Psoas muscle (tissue), 8 donors: ENCODE data around the gene MSH2. TPM values are rescaled to one million over a fixed set of nuclear protein-coding genes. Genes with fewer than 3 reads are reported as not detected.

Source experiments
- ATAC-seq, 4 donors: fragments of 200-7000 bp; cut with Tn5 transposase; one replicate each; pipeline ENCODE4 v1.9.1; 2020; ENCODE audit warnings: moderate library complexity in 3 of 4, mild to moderate bottlenecking in 2 of 4
- DNase-seq, 2 donors: peaks; one replicate each; pipeline ENCODE4 v3.0.0-alpha.2; 2020
- H3K27ac ChIP-seq: fragments of 200-600 bp; one replicate; pipeline ENCODE4 v1.8.0; 2022
- H3K27me3 ChIP-seq, 3 donors: fragments of 200-600 bp in 1 of 3; one replicate each; pipeline versions ENCODE4 v1.6.1 to v1.8.0; 2013 to 2022; ENCODE audit warnings: low read length in 2 of 3, mild to moderate bottlenecking in 2 of 3, moderate library complexity in 1 of 3; ENCODE audit not compliant: insufficient read depth in 3 of 3
- H3K36me3 ChIP-seq, 2 donors: fragments of 200-600 bp in 1 of 2; one replicate each; pipeline versions ENCODE4 v1.6.1 to v1.8.0; 2013 to 2022; ENCODE audit warnings: low read depth in 1 of 2, mild to moderate bottlenecking in 1 of 2, moderate library complexity in 1 of 2; ENCODE audit not compliant: insufficient read depth in 1 of 2
- H3K4me1 ChIP-seq: fragments of 200-600 bp; one replicate; pipeline ENCODE4 v1.8.0; 2022
- H3K4me3 ChIP-seq: fragments of 200-600 bp; one replicate; pipeline ENCODE4 v1.8.0; 2022; ENCODE audit warnings: mild to moderate bottlenecking
- H3K9me3 ChIP-seq: fragments of 200-600 bp; one replicate; pipeline ENCODE4 v1.8.0; 2022
- WGBS, 3 donors: extraction: QIAGEN DNeasy Blood & Tissue Kit; methylation state at CpG; one replicate each; pipeline versions ENCODE4 v1.1.6 to v1.1.7; 2013; 5-methylcytosine and 5-hydroxymethylcytosine counted together
- intact Hi-C, 2 donors: fragments of 100-400 bp; cut with DNase I; formaldehyde crosslinking; loops; one replicate each; pipeline versions ENCODE4 v1.11.0 to v1.14.2; 2022
- polyA plus RNA-seq, 3 donors: library from polyadenylated mRNA; stranded (reverse); fragments of 200-250 nt; gene quantifications; one replicate each; pipeline ENCODE4 v1.2.3, GENCODE V29; 2013
- total RNA-seq, 4 donors: library from RNA; stranded (reverse); fragmentation: NEBNext Ultra II Directional in 2 of 4; extraction: Animal tissue kit (Norgen Biotek cat#: 25700) in 2 of 4; gene quantifications; one replicate each; pipeline versions ENCODE4 v1.2.1 to v1.2.4, GENCODE V29; 2021 to 2023
- TF ChIP-seq, protein P1 (sequence below): fragments of 200-600 bp; IDR thresholded peaks from one replicate; pipeline ENCODE4 v1.8.0; 2022; ENCODE audit warnings: antibody characterized with exemption
- donor health status: healthy with polysubstance abuse.
- donor health status: DM: no; HTN: no; CAD: no; lungs with moderate emphysema.
- donor health status: Bipolar disorder and iron deficiency.
- donor health status: healthy.
- donor health status: DM: yes; HTN: yes; CAD: no.
- donor health status: DM: no; HTN: no; CAD: no.
- donor health status: DM: no; HTN: no; CAD: no.
- donor health status: DM: yes; HTN: yes; CAD: no.

The MSH2 gene
- total and polyA plus RNA-seq, 7 donors: 3.2 to 10.8 (median 7.6) TPM

DNA sequence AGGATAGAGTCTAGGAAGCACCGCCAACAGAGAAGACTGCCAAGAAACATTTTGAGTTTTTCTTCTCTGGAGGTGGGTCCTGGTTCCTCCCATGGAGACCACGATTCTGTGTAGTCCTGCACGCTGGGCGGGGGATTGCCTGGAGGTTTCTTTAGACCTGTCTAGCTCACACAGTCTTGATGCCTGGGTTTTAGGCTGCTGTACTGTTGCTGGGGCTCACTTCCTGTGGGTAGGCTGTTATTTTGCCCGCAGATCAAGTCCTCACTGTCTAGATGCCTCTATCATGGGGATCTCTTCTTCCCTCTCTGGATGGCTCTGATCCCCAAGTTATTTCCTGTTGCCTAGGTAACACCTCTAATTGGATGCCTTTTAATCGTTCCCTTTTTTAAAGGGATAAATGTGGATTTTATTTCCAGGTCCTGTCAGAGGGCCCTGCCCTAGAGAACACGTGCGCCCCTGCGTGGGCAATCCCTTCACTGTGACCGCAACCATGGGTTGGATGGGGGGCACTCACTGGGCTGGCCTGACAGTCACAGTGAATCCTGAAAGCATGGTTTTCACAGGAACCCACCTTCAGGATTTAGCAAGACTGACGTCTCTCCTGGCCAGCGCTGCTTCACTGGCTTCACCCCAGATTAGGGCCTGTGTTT, 115.7 kb downstream of the MSH2 start:
- DNase-seq (no peak), ATAC-seq (no peak)
- Histone ChIP-seq H3K4me3 (no peak overlapping the region), H3K9me3 (no peaks in the 10 kb centered on the region), H3K36me3 (no peaks in the 10 kb centered on the region), H3K27me3 (peaks cover 0 to 11% (median 2%) of the 10 kb centered on the region in 3 donors), H3K27ac (no peak overlapping the region), H3K4me1 (peaks cover 4% of the 10 kb centered on the region)
- intact Hi-C loops: no loop called here
- TF ChIP-seq, protein P1, sequence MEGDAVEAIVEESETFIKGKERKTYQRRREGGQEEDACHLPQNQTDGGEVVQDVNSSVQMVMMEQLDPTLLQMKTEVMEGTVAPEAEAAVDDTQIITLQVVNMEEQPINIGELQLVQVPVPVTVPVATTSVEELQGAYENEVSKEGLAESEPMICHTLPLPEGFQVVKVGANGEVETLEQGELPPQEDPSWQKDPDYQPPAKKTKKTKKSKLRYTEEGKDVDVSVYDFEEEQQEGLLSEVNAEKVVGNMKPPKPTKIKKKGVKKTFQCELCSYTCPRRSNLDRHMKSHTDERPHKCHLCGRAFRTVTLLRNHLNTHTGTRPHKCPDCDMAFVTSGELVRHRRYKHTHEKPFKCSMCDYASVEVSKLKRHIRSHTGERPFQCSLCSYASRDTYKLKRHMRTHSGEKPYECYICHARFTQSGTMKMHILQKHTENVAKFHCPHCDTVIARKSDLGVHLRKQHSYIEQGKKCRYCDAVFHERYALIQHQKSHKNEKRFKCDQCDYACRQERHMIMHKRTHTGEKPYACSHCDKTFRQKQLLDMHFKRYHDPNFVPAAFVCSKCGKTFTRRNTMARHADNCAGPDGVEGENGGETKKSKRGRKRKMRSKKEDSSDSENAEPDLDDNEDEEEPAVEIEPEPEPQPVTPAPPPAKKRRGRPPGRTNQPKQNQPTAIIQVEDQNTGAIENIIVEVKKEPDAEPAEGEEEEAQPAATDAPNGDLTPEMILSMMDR: no peak
- 90 to 91% (median 90%) methylated on average over 12 of the region's 12 CpGs for WGBS, 3 donors

- Histone ChIP-seq H3K27me3 (peaks cover 0 to 11% (median 2%) of the 10 kb centered on the region in 3 donors), H3K27ac (no peak overlapping the region), H3K4me3 (no peak overlapping the region), H3K4me1 (peaks cover 4% of the 10 kb centered on the region), H3K36me3 (no peaks in the 10 kb centered on the region), H3K9me3 (no peaks in the 10 kb centered on the region)
- intact Hi-C loops: no loop called here
- 94 to 96% (median 95%) methylated on average over 9 of the region's 9 CpGs for WGBS, 3 donors
- TF ChIP-seq, protein P1: no peak
- ATAC-seq (no peak), DNase-seq (no peak)
Observed at GRCh38 chr2:47519147-47519537, 116.2 kb downstream of the MSH2 start.

GRCh38 chr2:47519604-47520301, 116.8 kb downstream of the MSH2 start:
- Histone ChIP-seq H3K9me3 (no peaks in the 10 kb centered on the region), H3K36me3 (no peaks in the 10 kb centered on the region), H3K27ac (no peak overlapping the region), H3K27me3 (peaks cover 0 to 11% (median 2%) of the 10 kb centered on the region in 3 donors), H3K4me1 (peaks cover 4% of the 10 kb centered on the region), H3K4me3 (no peak overlapping the region)
- intact Hi-C loops: no loop called here
- TF ChIP-seq, protein P1: no peak
- ATAC-seq (no peak), DNase-seq (no peak)
- 86 to 89% (median 88%) methylated on average over 9 of the region's 9 CpGs for WGBS, 3 donors

DNA sequence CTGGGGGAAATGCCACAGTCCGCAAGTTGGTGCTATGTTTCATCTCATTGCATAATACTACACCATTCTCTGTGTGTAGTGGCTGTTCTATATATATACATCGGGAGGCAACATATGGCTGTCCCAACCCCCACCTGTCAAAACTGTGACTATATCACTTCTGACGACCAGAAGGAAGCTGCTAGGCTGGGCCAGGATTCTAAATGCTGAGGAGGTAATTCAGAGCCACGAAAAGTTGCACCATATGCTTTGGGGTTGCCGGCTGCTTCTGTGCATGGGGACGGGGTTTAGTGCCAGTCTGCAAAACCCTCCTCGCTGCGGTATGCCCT, 117.3 kb downstream of the MSH2 start:
- no peak overlapping the region for H3K27ac ChIP-seq
- H3K27me3 ChIP-seq: peaks cover 0 to 11% (median 2%) of the 10 kb centered on the region in 3 donors
- TF ChIP-seq, protein P1: no peak
- H3K36me3 ChIP-seq: no peaks in the 10 kb centered on the region
- H3K4me1 ChIP-seq: peaks cover 4% of the 10 kb centered on the region
- no peaks in the 10 kb centered on the region for H3K9me3 ChIP-seq
- no peak for DNase-seq
- 47 to 56% (median 51%) methylated on average over 8 of the region's 8 CpGs for WGBS, 3 donors
- H3K4me3 ChIP-seq: peak overlapping the region; percentile 63
- intact Hi-C loops: no loop called here
- no peak for ATAC-seq
